Caco-2 (cell line): ENCODE measurements around the gene TTC7B. TPM values are rescaled to one million over a fixed set of nuclear protein-coding genes. Genes with fewer than 3 reads are reported as not detected.
"Not testable (repeated sequence)": the region's sequence is repeated elsewhere in the genome, so short reads cannot be mapped to it uniquely, and the experiment has no call there.

Source experiments
- BruUV-seq: library from RNA; stranded (reverse); fragments of 400-500 nt; replicated peaks from 2 replicates; lab custom pipeline; 2021; lab: Mats Ljungman, UMichigan
- CTCF ChIA-PET: fragments of 300-600 bp; sonication (Branson Sonifier 250); formaldehyde crosslinking; loops from one replicate; lab custom pipeline; 2022; ENCODE audit warnings: antibody characterized with exemption; lab: Charles Lee
- POLR2A ChIA-PET: fragments of 300-600 bp; sonication (Branson Sonifier 250); formaldehyde crosslinking; loops from one replicate; lab custom pipeline; 2022; ENCODE audit warnings: antibody characterized with exemption; lab: Charles Lee
- DNase-seq, 2 experiments: peaks; one replicate each; pipeline versions ENCODE4 v3.0.0 to v3.0.0-alpha.2; 2020 to 2022
- H3K27me3 ChIP-seq: replicated peaks from 2 replicates; pipeline ENCODE4 v1.6.0; 2011; ENCODE audit warnings: low read length; ENCODE audit not compliant: control insufficient read depth, insufficient read depth
- H3K36me3 ChIP-seq: 2 replicates; pipeline ENCODE4 v1.5.1; 2011; ENCODE audit warnings: low read length; ENCODE audit not compliant: control insufficient read depth, insufficient read depth
- H3K4me1 ChIP-seq: fragments of 250-450 bp; sonication (Bioruptor Pico); 2 replicates; pipeline ENCODE4 v1.5.1; 2020; ENCODE audit warnings: mild to moderate bottlenecking
- H3K4me3 ChIP-seq: 2 replicates; pipeline ENCODE4 v1.5.1; 2011; ENCODE audit warnings: low read depth, mild to moderate bottlenecking, control low read depth, low read length
- H3K9me3 ChIP-seq: fragments of 250-450 bp; sonication (Bioruptor Pico); 2 replicates; pipeline ENCODE4 v1.5.1; 2020; ENCODE audit warnings: mild to moderate bottlenecking, moderate library complexity
- H3K27ac Mint-ChIP-seq: one replicate; pipeline ENCODE4 v1.8.0; 2022; ENCODE audit warnings: mixed read lengths; ENCODE audit not compliant: unreplicated experiment
- H3K27me3 Mint-ChIP-seq: one replicate; pipeline ENCODE4 v1.8.0; 2022; ENCODE audit warnings: mixed read lengths; ENCODE audit not compliant: insufficient read depth, unreplicated experiment
- H3K36me3 Mint-ChIP-seq: one replicate; pipeline ENCODE4 v1.8.0; 2022; ENCODE audit warnings: mild to moderate bottlenecking, mixed read lengths; ENCODE audit not compliant: insufficient read depth, unreplicated experiment
- H3K4me1 Mint-ChIP-seq: one replicate; pipeline ENCODE4 v1.8.0; 2022; ENCODE audit warnings: low read depth, mixed read lengths; ENCODE audit not compliant: unreplicated experiment
- H3K4me3 Mint-ChIP-seq: one replicate; pipeline ENCODE4 v1.8.0; 2022; ENCODE audit warnings: mild to moderate bottlenecking, moderate library complexity, mixed read lengths; ENCODE audit not compliant: unreplicated experiment
- H3K9me3 Mint-ChIP-seq: one replicate; pipeline ENCODE4 v1.8.0; 2022; ENCODE audit warnings: mixed read lengths; ENCODE audit not compliant: unreplicated experiment
- intact Hi-C: fragments of 100-400 bp; cut with micrococcal nuclease; formaldehyde crosslinking; loops from one replicate; pipeline ENCODE4 v1.10.0; 2022; ENCODE audit not compliant: unreplicated experiment
- total RNA-seq: library from RNA; stranded (reverse); gene quantifications from 2 replicates; pipeline ENCODE4 v1.2.3, GENCODE V29; 2022
- TF ChIP-seq, protein P1 (sequence below), 2 experiments: fragments of 200-600 bp in 1 of 2; IDR thresholded peaks; 1 replicate in 1 of 2; 2 replicates in 1 of 2; pipeline versions ENCODE4 v1.5.1 to v1.8.0; 2011 to 2022; ENCODE audit warnings: antibody characterized with exemption in 1 of 2, control low read depth in 1 of 2, inconsistent platforms in 1 of 2, low read depth in 1 of 2, low read length in 1 of 2, mild to moderate bottlenecking in 1 of 2, moderate library complexity in 1 of 2; ENCODE audit not compliant: insufficient read depth in 1 of 2, severe bottlenecking in 1 of 2, unreplicated experiment in 1 of 2

The TTC7B gene
- total RNA-seq, 1 experiment from 2014 or later, result 28.5 TPM

- no peaks in the 10 kb centered on the region for H3K36me3 Mint-ChIP-seq
- Histone ChIP-seq H3K27me3 (no peaks in the 10 kb centered on the region), H3K9me3 (no peaks in the 10 kb centered on the region), H3K4me1 (no peaks in the 10 kb centered on the region), H3K4me3 (no peak overlapping the region), H3K36me3 (no peaks in the 10 kb centered on the region)
- intact Hi-C loops, result no loop called here
- no peak overlapping the region for H3K4me3 Mint-ChIP-seq
- no peaks in the 10 kb centered on the region for H3K4me1 Mint-ChIP-seq
- BruUV-seq, result no TSS peak
- ChIA-PET CTCF (no interaction called here), POLR2A (no interaction called here)
- peaks cover 21% of the 10 kb centered on the region for H3K9me3 Mint-ChIP-seq
- H3K27me3 Mint-ChIP-seq, result no peaks in the 10 kb centered on the region
- TF ChIP-seq, protein P1, sequence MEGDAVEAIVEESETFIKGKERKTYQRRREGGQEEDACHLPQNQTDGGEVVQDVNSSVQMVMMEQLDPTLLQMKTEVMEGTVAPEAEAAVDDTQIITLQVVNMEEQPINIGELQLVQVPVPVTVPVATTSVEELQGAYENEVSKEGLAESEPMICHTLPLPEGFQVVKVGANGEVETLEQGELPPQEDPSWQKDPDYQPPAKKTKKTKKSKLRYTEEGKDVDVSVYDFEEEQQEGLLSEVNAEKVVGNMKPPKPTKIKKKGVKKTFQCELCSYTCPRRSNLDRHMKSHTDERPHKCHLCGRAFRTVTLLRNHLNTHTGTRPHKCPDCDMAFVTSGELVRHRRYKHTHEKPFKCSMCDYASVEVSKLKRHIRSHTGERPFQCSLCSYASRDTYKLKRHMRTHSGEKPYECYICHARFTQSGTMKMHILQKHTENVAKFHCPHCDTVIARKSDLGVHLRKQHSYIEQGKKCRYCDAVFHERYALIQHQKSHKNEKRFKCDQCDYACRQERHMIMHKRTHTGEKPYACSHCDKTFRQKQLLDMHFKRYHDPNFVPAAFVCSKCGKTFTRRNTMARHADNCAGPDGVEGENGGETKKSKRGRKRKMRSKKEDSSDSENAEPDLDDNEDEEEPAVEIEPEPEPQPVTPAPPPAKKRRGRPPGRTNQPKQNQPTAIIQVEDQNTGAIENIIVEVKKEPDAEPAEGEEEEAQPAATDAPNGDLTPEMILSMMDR (IDR thresholded peaks at IDR 0.05; ENCODE audit: insufficient read depth in 1 of 2, low read depth in 1 of 2, low read length in 1 of 2, severe bottlenecking in 1 of 2, unreplicated experiment in 1 of 2), result no peak
- H3K27ac Mint-ChIP-seq, result no peak overlapping the region
- no peak for DNase-seq
These were observed 285.7 kb downstream of the TTC7B start for GRCh38 chr14:90530523-90530922.

DNA sequence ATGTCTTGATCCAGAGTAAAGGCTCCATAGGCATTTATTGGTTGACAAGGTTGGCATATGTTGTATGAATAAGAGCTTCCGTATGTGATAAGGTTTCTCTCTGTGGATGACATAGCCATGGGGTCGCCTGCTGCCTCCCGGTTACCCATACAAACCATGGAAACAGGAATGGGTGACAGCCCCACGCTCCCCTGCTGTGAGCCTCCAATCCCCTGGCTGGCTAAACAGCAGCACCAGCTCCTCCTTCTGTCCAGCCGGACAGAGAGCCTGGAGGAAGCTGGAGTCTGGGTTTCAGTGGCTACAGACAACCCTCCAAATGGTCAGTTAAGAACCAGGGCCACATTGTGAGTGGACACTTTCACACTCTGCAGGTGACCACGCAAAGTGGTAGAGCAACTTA is 288.3 kb downstream of the TTC7B start:
- no peaks in the 10 kb centered on the region for H3K36me3 Mint-ChIP-seq
- no peaks in the 10 kb centered on the region for H3K4me1 Mint-ChIP-seq
- no peaks in the 10 kb centered on the region for H3K9me3 ChIP-seq
- H3K27me3 ChIP-seq, result no peaks in the 10 kb centered on the region
- no peaks in the 10 kb centered on the region for H3K36me3 ChIP-seq
- TF ChIP-seq, protein P1 (IDR thresholded peaks at IDR 0.05; ENCODE audit: insufficient read depth in 1 of 2, low read depth in 1 of 2, low read length in 1 of 2, severe bottlenecking in 1 of 2, unreplicated experiment in 1 of 2), result no peak
- no peak overlapping the region for H3K4me3 Mint-ChIP-seq
- BruUV-seq, result no TSS peak
- intact Hi-C loops, result no loop called here
- peaks cover 21% of the 10 kb centered on the region for H3K9me3 Mint-ChIP-seq
- H3K27ac Mint-ChIP-seq, result no peak overlapping the region
- DNase-seq, result no peak
- H3K27me3 Mint-ChIP-seq, result no peaks in the 10 kb centered on the region
- POLR2A ChIA-PET, result no interaction called here
- H3K4me3 ChIP-seq, result no peak overlapping the region
- H3K4me1 ChIP-seq, result no peaks in the 10 kb centered on the region
- CTCF ChIA-PET, result no interaction called here

- POLR2A ChIA-PET, H3K27me3 ChIP-seq, H3K36me3 Mint-ChIP-seq, H3K4me1 ChIP-seq, H3K9me3 ChIP-seq, intact Hi-C loops, CTCF ChIA-PET, H3K36me3 ChIP-seq, H3K4me3 ChIP-seq, H3K4me1 Mint-ChIP-seq, H3K4me3 Mint-ChIP-seq, BruUV-seq, H3K27ac Mint-ChIP-seq, H3K27me3 Mint-ChIP-seq, DNase-seq: not testable (repeated sequence)
- H3K9me3 Mint-ChIP-seq, result peaks cover 21% of the 10 kb centered on the region
These were observed 289.7 kb downstream of the TTC7B start for GRCh38 chr14:90526536-90526935.

- H3K27me3 Mint-ChIP-seq, H3K36me3 Mint-ChIP-seq, H3K27ac Mint-ChIP-seq, H3K27me3 ChIP-seq, H3K9me3 ChIP-seq, H3K4me1 ChIP-seq, H3K36me3 ChIP-seq, H3K4me3 ChIP-seq, POLR2A ChIA-PET, intact Hi-C loops, H3K4me1 Mint-ChIP-seq, BruUV-seq, CTCF ChIA-PET, DNase-seq, H3K4me3 Mint-ChIP-seq: not testable (repeated sequence)
- peaks cover 21% of the 10 kb centered on the region for H3K9me3 Mint-ChIP-seq
These were observed 290.7 kb downstream of the TTC7B start for GRCh38 chr14:90525353-90526028.
